Inferior parietal cortex (tissue), 1 donor: ENCODE measurements around the gene BIVM.

Experiments
- DNase-seq: peaks from one replicate; pipeline ENCODE4 v3.0.0-alpha.2; 2016; ENCODE audit errors: extremely low spot score

Gene BIVM

DNA sequence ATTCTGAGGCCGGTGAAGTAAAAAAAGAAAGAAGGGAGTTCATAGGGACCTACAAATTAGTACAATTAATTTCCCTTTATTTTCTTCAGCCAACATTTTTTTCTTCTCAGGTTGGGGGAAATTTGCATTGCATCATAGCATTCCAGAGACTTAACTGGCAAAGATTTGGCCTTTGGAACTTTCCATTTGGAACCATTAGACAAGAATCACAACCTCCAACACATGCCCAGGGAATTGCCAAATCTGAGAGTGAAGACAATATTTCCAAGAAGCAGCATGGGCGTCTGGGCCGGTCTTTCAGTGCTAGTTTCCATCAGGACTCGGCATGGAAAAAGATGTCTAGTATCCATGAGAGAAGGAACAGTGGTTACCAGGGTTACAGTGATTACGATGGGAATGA lies 40.5 kb downstream of the BIVM start:
- DNase-seq, result no peak

DNA sequence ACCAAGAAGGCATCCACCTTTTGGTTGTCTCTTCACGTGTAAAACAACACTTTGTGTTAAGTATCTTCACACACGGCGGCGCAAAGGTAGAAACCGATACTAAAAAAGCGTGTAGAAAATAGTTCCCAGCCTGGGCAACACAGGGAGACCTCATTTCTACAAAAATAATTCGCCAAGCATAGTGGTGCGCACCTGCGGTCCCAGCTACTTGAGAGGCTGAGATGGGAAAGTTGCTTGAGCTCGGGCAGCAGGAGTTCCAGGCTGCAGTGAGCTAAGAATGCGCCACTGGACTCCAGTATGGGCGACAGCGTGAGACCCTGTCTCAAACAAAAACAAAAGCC lies 46.3 kb downstream of the BIVM start:
- no peak for DNase-seq

DNA sequence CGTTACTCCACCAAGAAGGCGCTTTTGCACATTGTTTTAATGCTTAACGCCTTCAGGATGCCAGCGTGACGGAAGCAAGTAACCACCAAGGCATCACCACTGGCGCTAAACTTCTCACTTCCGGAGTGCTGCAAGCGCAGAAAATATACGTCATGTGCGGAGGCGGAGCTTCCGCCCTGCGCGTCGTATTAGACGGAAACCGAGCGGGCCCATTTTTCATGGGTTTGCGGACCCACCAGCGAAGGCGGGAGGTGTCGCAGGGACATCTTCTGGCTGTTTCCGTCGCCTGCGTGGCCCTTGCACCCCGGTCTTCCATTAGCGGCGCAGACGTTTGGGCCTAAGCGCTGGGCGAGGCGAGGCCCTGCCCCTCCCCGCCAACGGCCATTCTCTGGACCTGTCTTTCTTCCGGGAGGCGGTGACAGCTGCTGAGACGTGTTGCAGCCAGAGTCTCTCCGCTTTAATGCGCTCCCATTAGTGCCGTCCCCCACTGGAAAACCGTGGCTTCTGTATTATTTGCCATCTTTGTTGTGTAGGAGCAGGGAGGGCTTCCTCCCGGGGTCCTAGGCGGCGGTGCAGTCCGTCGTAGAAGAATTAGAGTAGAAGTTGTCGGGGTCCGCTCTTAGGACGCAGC lies 46.8 kb downstream of the BIVM start, which contains the start of gene ERCC5:
ERCC5 (plus strand) TSS at position 403 of the 631 bp plus-strand sequence. CDS start 235 bp downstream, outside the sequence.
- DNase-seq, result peak; percentile 98

DNA sequence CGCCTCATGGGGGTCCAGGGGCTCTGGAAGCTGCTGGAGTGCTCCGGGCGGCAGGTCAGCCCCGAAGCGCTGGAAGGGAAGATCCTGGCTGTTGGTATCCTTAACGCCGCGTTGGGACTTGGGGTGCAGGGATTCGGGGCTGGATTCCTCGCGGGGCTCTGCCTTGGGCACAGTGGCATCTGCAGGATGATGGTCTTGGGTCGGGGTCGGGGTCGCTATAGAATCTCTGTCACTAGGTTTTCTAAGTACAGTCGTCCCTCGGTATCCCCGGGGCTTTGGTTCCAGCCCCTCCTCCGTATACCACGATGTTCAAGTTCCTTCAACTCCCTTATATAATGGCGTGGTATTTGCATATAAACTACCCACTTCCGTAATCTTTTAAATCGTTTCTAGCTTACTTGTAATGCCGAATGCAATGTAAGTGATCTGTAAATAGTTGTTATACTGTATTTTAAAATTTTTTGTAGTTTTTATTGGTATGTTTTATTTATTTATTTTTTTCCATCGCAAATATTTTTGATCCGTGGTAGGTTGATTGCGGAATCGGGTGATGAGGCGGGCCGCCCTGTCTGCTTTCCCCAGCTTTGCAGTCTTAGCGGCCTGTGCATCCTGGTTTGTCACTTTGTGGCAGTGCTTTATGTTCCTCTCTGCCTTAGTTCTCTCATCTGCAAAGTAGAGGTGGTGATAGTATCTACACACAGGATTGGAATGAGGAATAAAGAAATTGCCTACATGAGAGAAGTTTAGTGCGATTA lies 47.5 kb downstream of the BIVM start:
- DNase-seq, result peak; percentile 40

DNA sequence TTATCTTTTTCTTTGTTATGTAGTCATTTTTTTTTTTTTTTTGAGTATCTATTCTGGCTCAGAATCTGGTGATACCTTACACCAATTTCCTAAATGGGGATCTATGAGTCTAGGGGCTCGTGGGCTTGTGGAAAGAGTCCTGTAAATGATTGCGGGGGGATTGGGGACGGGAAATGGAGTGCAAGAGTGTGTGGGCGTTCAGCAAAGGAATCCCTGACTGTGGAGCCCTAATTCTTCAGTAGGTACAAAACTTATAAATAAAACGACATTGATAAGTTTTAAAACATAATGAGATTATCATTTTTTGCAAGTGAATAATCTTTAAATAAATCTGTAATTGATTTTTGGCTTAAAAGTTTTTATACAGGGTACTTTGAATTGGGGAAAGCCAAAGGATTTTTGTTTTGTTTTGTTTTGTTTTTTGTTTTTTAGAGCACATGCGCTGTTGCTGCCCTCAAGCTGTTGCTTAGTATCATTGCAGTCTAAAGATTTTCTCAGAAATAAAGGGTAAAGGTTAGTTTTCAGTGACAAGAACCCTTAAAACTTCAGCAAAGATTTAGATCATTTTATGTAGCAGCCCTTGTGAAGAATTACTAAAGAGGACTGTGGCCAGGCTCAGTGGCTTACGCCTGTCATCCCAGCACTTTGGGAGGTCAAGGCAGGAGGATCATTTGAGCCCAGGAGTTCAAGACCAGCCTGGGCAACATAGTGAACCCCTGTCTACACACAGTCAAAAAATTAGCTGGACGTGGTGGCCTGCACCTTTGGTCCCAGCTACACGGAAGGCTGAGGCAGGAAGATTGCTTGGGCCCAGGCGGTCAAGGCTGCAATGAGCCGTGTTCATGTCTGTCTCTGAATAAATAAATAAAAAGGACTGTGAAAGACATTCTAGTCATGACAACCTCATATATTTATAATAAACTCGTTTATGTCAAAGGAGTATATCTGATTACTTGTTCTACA lies 48.6 kb downstream of the BIVM start:
- peak; percentile 60 for DNase-seq

DNA sequence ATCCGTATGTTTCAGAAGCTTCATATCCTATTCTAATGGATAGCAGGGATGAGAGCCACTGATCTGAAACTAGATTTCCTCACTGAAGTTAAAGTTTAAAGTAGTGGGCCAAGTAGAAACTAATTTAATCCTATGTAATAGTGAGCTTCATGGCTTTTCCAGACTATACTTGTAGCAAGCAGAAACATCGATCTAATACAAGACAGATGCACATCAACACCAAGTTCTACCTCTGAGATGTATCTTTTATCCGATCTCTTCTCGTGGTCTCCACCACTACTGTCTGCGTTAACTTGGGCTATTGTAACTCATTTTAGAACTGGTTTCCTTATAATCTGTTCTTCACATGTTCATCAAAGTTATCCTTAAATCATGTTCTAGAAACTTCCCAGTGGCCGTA lies 50.0 kb downstream of the BIVM start:
- no peak for DNase-seq

- no peak for DNase-seq
Measured at GRCh38 chr13:102852556-102852955, 53.6 kb downstream of the BIVM start.

DNA sequence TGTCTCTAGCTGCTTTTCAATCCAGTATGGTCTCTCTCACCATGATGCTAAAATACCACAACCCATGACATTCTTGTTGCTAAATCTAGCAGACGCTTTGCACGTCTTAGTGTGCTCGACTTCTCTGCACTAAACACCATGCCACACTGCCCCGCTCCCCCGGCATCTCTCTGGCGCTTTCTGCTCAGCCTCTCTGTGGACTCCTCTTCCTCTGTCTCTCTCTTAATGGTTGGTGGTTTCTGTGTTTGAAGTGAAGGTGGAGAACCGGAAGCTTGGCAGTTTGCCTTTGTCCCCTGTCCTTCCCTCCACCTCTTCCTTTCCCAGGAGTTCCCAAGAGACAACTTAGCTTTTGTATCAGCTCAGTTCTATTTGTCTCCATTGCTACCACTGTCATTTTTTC lies 55.8 kb downstream of the BIVM start:
- no peak for DNase-seq

GRCh38 chr13:102856557-102856956 lies 57.6 kb downstream of the BIVM start:
- DNase-seq, result no peak

DNA sequence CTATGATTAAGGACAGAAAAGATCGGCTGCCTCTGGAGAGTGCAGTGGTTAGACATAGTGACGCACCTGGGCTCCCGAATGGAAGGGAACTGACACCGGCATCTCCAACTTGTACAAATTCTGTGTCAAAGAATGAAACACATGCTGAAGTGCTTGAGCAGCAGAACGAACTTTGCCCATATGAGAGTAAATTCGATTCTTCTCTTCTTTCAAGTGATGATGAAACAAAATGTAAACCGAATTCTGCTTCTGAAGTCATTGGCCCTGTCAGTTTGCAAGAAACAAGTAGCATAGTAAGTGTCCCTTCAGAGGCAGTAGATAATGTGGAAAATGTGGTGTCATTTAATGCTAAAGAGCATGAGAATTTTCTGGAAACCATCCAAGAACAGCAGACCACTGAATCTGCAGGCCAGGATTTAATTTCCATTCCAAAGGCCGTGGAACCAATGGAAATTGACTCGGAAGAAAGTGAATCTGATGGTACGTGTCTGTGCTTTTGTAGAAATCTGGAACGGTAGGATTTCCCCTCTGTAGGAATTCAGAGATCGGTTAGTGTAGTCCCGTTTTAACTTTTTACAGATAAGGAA lies 63.8 kb downstream of the BIVM start:
- DNase-seq, result no peak

DNA sequence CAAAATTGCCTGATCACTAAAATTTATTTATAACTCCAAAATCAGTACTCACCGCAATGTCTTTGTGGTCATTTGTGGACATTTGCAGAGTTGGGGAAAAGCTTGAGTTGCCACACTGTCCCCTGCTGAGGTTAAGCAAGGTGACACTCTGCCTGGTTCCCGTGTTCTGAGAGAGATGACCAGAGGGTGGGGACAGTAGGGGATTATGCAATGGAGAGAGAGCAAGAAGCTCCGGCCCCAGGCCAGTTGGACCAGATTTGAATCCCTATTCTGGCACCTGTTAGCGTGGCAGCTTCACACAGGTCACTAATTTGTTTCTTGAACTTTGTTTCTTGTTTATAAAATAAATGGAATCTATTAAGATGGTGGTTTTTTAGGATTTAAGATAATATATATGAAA lies 64.7 kb downstream of the BIVM start:
- no peak for DNase-seq

DNA sequence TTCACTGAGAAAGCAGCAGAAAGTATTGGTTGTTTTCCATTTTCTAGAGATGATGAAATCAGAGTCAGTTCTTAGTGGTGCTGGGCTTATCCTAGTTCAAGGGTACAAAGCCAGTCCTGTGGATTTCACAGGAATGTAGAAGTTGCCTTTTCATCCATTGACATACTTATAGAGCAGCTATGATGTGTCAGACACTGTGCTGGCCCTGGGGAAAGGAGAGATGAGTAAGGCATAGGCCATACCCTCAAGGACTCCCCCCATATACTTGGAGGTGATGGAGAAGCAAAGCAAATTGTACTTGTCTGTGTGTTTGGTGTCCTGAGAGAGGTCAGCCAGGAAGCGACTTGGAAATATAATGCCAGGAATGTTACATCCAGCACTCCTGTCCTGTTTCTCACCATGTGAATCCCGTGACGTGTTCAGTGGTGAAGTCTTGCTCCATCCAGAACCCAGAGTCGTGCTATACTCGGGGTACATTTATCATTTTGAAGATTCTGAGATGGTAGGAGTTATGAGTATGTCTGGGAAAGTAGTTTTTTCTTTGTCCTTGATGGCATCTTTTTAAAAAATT lies 69.5 kb downstream of the BIVM start:
- no peak for DNase-seq

- no peak for DNase-seq
Measured at GRCh38 chr13:102869948-102870676, 71.2 kb downstream of the BIVM start.

GRCh38 chr13:102870677-102871415 lies 71.9 kb downstream of the BIVM start:
- peak; percentile 83 for DNase-seq

DNA sequence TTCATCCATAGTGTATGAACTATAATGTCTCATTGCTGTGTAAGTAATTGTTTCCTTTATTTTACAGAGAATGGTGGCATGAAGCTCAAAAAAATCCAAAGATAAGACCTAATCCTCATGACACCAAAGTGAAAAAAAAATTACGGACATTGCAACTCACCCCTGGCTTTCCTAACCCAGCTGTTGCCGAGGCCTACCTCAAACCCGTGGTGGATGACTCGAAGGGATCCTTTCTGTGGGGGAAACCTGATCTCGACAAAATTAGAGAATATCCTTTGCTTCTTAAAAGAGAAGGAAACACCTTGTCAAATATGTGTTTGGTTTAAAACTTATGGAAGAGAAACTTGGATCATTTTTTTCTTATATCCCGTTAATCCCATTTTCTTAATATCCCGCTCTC lies 73.2 kb downstream of the BIVM start:
- no peak for DNase-seq

DNA sequence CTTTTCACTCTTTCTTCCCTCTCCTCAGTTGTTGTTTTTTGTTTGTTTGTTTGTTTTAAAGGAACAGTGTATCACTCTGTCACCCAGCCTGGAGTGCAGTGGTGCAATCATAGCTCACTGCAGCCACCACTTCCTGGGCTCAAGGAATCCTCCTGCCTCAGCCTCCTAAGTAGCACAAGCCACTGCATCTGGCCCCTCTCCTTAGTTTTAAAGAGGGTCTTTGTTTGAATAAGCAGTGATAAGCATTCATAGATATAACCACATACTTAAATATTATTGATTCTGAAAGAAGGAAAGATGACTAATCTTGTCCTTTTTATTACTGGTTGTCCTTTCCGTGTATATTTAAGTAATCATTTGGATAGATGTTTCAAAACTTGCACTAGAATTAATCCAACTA lies 73.6 kb downstream of the BIVM start:
- DNase-seq, result no peak

- DNase-seq, result no peak
Measured at GRCh38 chr13:102873653-102874052, 74.7 kb downstream of the BIVM start.

DNA sequence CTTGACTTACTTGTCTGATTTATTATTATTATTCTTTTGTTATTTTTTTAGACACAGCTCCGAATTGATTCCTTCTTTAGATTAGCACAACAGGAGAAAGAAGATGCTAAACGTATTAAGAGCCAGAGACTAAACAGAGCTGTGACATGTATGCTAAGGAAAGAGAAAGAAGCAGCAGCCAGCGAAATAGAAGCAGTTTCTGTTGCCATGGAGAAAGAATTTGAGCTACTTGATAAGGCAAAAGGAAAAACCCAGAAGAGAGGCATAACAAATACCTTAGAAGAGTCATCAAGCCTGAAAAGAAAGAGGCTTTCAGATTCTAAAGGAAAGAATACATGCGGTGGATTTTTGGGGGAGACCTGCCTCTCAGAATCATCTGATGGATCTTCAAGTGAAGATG lies 76.3 kb downstream of the BIVM start:
- DNase-seq, result peak; percentile 32

- no peak for DNase-seq
Measured at GRCh38 chr13:102877303-102877702, 78.4 kb downstream of the BIVM start.

- no peak for DNase-seq
Measured at GRCh38 chr13:102878481-102878880, 79.6 kb downstream of the BIVM start.
